ENCODE results near the gene C4orf51. TPM values are rescaled to one million over a fixed set of nuclear protein-coding genes. Genes with fewer than 3 reads are reported as not detected.

C4orf51 gene
- total RNA-seq, 1 donor from 2014 or later, result not detected

DNA sequence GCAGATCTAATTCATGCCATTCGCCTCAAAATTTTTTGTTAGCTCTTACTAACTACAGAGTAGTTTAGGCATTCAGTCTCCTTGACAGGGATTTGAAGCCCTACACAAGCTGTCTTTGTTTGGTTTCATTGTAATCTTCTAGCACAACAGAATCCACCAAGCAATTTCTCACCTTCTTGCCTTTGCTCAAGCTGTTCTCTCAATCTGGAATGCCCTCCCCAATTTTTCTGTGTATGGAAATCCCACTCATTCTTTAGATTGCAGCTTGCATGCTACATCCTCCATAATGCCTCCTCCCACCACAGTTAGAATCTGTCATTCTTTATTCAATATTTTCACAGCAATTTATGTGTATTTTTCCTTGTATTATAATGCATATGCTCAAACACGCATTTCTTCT is 63.7 kb downstream of the C4orf51 start:
- intact Hi-C loops (cut with micrococcal nuclease), result no loop called here

DNA sequence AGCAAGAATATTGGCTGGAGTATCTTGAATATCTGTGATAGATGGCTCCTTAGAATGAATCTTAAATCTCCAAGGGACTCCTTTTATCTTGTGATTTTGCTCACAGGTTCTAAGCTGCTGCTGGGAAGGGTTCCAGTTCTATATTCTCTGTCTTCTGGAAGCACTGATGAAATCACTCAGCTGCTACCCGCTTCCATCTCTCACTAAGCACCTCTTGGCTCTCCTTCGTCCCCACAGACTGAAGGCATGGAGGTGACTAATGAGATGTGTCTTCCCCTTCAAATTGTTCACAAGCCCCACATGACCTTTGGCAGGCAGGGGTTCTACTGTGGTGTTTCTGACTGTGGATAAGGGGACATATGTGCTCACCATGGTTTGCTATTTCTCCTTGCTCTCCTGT is 75.9 kb downstream of the C4orf51 start:
- intact Hi-C loops (cut with micrococcal nuclease), result no loop called here

DNA sequence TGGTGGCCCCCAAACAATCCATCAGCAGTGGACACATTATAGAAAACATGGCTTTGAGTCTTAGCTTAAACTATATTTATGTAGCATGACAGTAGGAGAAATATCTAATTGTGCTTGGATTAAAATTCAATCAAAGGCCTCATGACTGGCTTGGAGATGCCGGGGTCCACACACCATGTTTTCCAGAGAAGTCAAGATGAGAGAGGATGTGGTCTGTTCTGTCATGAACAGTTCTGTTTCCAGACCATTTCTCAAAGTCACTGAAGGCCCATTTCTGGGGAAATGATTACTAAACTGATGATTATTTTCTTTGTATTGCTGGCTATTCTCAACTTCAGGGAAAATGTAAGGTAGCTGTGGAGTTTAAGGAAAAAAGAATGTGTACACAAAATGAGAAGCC is 76.3 kb downstream of the C4orf51 start:
- intact Hi-C loops (cut with micrococcal nuclease), result no loop called here

DNA sequence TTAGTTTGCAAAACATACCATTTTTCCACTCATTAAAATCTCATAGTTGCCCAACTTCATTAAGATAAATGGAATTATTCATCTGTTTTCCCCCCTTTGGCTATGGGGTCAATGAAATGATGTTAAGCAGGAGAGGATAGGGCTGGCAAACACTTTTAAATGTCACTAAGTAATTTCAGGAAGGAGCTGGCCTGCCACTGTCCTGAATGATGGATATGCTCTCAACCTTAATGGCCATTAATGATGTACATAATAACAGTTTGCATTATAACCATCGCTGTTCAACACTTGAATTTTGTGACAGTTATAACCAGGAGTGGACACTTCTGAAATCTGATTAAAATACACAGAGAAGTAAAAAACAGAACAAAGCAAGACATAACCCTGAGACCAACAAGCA is 77.2 kb downstream of the C4orf51 start:
- intact Hi-C loops (cut with micrococcal nuclease), result no loop called here

DNA sequence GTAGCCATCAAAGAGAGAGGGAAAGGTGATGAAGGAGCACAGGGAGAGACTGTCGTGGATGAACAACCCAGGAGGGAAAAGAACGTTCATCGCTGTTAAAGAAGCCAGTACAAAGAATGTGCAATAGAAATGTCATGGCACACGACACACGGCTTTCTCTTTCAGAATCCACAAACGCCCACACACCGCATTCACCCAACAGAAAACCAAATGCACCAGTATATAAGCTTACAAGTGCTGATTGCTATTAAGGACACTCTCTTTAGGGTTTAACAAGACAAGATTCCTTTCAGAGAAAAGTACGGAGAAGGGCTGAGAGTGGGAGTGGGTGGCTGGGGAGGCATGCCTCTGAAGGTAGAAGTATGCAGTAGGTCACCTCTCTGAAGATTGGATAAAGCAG is 80.2 kb downstream of the C4orf51 start:
- intact Hi-C loops (cut with micrococcal nuclease), result no loop called here

DNA sequence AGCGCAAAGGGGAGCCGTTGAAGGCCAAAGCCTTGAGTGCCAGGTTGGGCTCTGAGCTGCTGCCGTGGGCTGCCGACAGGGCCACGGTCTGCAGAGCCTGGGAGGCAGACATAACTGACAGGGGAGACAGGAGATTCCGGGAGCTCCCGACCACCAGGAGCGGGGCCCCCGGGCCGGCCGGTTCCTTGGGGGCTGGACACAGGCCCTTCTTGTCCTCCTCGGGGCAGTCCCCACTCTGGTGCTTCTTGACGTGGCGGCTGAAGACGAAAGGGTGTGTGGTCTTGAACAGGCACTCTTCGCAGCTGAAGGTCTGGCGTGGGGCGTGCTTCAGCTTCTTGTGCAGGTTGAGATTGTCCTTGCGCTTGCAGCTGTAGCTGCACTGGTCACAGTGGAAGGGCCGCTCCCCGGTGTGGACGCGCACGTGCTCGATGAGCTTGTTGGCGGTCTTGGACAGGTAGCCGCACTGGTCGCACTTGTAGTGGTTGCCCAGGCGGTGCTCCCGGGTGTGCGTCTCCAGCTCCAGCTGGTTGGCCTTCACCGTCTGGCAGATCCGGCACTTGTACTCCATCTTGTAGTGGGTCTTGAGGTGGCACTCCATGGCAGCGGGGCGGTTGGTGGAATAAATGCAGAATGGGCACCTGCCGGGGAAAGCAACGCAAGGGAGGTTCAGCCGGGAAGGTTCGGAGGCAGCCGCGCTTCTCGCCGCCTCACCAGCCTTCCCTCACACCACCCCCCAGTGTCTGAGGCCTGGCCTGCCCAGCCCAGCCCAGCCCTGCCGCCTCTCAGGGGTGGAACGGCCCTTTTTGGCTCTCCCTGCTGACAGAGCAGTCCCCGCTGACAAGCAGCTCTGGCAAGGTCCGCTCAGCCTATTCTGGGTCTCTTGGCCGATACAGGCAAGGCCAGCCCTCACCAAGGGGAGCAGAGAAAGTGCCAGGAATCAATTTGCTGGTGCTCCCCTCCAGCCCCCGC is 81.3 kb downstream of the C4orf51 start:
- intact Hi-C loops (cut with micrococcal nuclease), result no loop called here

DNA sequence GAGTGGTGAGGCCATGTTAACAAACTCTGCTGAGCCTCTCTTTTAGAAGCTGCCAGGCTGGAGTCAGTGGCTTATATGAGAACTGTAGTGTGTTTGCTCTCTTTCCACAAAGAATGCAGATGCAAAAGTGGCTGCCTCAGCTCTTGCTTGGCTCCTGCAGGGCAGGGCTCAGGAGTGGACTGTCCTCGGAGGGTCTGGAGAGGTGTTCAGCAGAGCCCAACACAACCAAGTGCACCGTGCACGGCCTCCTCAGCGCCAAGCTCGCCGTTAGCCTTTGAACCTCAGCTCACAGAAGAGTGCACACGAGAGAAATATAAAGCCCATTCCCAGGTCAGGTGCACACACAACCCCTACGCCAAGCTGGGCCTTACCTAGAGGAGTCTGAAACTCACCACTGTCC is 82.8 kb downstream of the C4orf51 start:
- intact Hi-C loops (cut with micrococcal nuclease), result no loop called here

DNA sequence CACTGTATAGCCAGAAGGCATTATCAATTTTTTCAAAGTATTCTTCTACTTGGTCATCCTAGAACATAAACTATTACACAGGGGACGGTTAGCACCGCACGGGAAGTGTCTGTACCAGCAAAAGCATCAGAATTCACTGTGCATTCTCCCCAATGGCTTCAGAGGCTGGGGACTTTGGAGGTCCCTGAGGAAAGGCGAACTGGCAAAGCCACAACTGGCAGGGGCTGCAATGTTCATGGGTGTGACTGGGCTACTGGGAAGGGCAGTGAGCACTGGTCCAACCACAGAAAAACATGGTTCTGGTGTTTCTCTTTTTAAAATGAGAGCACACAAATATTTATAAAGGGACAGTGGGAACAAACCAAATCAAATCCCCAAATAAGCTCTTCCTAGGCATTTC is 83.5 kb downstream of the C4orf51 start:
- intact Hi-C loops (cut with micrococcal nuclease), result no loop called here

DNA sequence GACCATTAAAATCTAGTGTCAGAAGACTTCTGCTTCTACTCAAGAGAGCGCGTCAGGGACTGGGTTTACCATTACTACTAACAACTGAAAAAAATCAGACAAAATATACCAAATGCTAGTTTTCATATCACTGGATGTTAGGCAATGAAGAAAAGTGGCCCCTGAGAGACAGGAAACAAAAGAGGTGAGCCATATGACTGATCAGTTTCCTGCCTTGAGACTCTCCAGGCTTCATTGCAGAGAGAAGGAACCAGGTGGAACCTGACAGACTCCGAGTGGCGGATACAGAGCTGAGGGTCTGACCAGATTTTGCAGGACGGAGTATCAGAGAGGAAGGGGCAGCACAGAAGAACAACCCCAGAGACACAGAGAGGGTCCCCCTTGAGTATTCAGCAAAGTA is 86.3 kb downstream of the C4orf51 start:
- intact Hi-C loops (cut with micrococcal nuclease), result no loop called here

DNA sequence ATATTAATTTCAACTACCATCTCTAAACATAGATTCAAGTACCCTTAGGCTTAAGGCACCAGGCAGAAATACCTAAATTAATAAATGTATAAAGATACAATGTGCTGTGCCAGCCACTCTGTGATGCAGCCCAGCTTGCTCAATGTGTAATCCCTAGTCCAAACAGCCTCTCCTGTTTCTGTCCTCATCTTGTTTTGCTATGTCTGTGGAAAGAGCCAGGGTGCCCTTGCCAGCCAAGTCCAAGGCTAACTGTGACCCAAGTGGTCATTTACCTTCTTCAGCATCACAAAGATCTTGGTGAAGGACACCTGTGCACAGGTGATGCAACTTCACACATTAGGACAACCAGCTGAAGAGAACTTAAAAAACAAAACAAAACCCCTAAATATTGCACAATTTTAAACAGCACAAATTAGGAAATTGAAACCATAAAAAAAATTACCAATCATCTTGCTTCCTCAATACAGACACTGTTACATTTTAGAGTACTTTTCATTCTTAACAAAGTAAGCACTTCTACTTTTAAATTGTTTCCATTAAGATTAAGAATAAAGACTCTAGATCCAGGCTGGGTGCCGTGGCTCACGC is 89.6 kb downstream of the C4orf51 start:
- intact Hi-C loops (cut with micrococcal nuclease), result no loop called here

DNA sequence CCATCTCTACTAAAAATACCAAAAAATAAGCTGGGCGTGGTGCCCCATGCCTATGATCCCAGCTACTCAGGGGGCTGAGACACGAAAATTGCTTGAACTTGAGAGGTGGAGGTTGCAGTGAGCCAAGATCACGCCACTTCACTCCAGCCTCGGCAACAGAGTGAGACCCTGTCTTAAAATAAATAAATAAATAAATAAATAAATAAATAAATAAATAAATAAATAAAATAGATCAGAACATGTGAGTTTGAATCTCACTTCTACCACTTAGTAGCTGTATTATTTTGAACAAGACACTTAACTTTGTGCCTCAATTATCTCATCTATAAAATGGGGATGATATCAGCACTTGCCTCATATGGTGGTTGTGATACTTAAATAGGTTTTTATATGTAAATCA is 90.2 kb downstream of the C4orf51 start:
- intact Hi-C loops (cut with micrococcal nuclease), result no loop called here

DNA sequence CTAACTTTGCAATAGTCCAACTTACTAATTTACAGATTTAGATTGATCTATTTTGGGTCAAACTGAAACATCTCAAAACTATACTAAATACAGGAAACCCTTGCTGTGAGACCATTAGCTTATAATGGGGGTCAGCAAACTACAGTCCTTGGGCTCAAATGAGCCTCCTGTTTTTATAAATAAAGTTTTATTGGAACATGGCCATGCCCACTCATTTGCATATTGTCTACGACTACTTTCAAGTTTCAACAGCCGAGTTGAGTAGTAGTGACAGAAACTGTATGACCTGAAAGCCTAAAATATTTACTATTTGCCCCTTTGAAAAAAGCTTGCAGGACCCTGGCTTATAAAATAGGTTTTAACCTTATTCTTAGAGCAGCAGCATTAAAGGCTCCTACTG is 92.4 kb downstream of the C4orf51 start:
- intact Hi-C loops (cut with micrococcal nuclease), result no loop called here

DNA sequence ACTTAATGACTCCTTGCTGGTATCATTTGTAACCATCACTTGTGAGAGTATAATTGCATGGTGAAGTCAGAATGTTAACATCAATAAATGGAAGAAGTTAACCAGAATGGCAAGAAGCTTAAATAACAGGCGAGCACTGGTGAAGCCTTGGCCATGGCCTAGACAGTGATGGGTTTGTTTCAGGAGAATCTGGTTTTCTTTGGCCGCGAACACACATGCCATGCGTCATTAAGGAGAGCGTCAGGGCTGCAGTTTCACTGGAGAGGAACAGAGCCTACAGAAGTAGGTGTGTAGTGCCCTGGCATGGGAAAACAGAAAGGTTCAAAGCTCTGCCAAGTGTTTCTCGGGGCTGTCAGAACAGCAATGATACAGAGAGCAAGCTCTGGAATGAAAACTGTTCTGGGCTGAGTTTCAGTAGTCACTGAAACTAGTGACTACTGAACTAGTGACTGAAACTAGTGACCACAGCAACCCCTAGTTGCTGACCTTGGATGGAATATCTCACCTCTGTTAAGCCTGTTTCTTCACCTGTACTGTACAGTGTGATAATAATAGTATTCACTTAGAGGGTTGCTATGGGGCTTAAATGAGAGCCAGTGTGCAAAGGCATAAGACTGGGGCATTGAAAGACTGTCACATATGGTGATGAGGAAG is 93.8 kb downstream of the C4orf51 start:
- intact Hi-C loops (cut with micrococcal nuclease), result no loop called here

DNA sequence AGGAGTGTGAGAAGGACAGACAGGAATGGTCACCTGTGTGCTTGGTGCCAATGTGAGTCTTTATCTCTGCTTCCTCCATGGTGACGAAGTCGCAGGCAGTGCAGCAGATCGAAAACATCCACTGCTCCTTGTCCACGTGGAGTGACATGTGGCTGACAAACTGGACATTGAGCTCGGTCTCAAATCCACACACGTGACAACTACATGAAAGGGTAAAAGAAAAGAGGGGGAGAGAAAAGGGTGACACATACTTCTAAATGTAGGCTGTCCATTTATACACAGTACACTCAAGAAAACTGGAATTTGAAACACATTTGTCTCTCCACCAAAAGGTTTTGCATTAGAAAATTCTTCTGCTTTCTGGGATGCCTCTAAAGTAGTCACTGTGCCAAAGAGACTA is 94.5 kb downstream of the C4orf51 start:
- intact Hi-C loops (cut with micrococcal nuclease), result no loop called here

DNA sequence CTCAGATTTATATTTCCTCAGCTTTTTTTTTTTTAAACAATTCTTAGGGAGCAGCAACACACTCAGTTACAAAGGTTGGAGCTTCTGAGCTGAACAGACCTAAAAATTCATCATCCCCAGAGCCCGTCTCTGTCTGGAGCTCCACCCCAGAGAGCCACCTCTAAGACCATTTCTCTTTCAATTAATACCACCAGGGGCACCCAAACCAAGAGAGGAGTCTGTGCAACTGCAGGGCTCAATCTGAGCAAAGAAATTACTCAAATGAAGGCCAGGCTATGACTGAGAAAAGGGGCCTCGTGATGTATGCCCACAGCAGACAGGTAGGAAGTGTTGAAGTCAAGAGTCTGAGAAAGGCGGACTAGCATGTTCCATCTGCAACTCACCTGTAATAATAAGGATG is 95.5 kb downstream of the C4orf51 start:
- intact Hi-C loops (cut with micrococcal nuclease), result no loop called here

DNA sequence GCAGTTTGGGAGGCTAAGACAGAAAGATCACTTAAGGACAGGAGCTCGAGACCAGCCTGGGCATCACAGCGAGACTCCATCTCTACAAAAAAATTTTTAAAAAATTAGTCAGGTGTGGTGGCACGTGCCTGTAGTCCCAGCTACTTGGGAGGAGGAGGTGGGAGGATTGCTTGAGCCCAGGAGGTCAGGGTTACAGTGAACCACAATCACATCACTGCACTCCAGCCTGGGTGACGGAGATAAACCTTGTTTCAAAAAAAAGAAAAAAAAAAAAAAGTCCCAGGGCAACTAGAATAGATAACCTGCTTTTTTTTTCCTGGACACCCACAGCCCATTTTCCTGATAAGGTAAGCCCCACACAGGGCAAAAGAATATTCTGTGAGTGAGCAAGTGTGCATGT is 96.3 kb downstream of the C4orf51 start:
- intact Hi-C loops (cut with micrococcal nuclease), result no loop called here

DNA sequence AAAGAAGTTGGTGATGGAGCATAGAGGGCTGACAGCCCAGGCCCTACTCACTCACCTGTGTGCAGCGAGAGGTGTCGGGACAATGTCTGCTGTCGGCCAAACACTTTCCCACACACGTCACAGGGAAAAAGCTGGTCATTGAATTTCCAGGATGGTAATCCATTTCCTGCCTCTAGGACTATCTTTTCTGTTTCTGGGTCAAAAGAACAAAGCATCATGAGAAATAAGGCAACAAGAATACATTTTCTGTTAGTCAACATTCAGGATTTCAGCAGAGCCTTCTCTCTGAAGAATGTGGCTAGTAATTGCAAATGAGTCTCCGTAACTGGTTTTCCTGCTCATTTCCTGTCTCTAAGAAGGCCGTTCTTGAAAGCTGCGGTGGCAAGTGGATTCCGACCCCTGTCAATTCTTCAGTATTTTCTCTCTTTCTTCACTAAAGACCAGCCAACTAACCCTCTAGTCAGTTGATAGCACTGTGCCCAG is 99.4 kb downstream of the C4orf51 start:
- intact Hi-C loops (cut with micrococcal nuclease), result no loop called here

DNA sequence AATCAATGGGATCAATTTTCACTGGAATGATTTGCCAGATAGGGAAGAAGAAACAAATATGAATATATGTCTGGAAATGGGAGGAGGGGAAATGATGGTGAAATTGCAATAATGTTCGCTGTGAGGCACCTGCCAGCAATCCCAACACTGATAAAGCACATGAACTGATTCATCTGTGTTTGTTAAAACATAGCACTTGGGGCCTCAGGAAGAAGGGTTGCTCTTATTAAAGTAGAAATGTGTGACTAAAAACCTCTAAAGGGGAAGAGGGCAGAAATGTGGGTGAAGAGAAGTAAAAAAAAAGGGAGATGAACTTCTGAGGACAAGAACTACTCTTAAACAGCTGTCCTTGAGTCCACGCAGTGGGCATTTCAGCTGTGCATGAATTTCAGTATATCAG is 101.4 kb downstream of the C4orf51 start:
- intact Hi-C loops (cut with micrococcal nuclease), result no loop called here
